Natural killer cell (primary cell): ENCODE measurements around the gene NHLH2. TPM values are rescaled to one million over a fixed set of nuclear protein-coding genes. Genes with fewer than 3 reads are reported as not detected.

Source experiments
- ATAC-seq, 3 donors: fragments of 150-1000 bp in 2 of 3; fragments of 200-7000 bp in 1 of 3; cut with Tn5 transposase; 1 replicate in 1 of 3; 2 replicates in 2 of 3; pipeline ENCODE4 v1.10.0; 2021; ENCODE audit warnings: mild to moderate bottlenecking in 2 of 3, moderate library complexity in 2 of 3
- DNase-seq, 2 donors: peaks; one replicate each; pipeline versions ENCODE4 v3.0.0 to v3.0.0-alpha.2; 2013 to 2021; ENCODE audit warnings: mixed read lengths in 1 of 2
- H3K27ac ChIP-seq: one replicate; pipeline ENCODE4 v1.5.1; 2013; ENCODE audit warnings: mild to moderate bottlenecking, low read length
- H3K27me3 ChIP-seq: one replicate; pipeline ENCODE4 v1.6.1; 2013; ENCODE audit warnings: low read length; ENCODE audit not compliant: control insufficient read depth, insufficient read depth
- H3K36me3 ChIP-seq: one replicate; pipeline ENCODE4 v1.6.1; 2013; ENCODE audit warnings: low read length; ENCODE audit not compliant: control insufficient read depth, insufficient read depth
- H3K4me1 ChIP-seq: one replicate; pipeline ENCODE4 v1.6.1; 2013; ENCODE audit warnings: low read length; ENCODE audit not compliant: control insufficient read depth, insufficient read depth
- H3K4me3 ChIP-seq: one replicate; pipeline ENCODE4 v1.5.1; 2013; ENCODE audit warnings: low read length
- H3K9me3 ChIP-seq: one replicate; pipeline ENCODE4 v1.6.1; 2013; ENCODE audit warnings: low read length; ENCODE audit not compliant: control insufficient read depth, insufficient read depth
- H3K27ac Mint-ChIP-seq, 2 donors: one replicate each; pipeline ENCODE4 v1.8.0; 2022; ENCODE audit warnings: mild to moderate bottlenecking in 2 of 2, mixed read lengths in 2 of 2, moderate library complexity in 1 of 2
- H3K27me3 Mint-ChIP-seq, 2 donors: one replicate each; pipeline ENCODE4 v1.8.0; 2022; ENCODE audit warnings: low read depth in 2 of 2, mixed read lengths in 2 of 2
- H3K36me3 Mint-ChIP-seq: one replicate; pipeline ENCODE4 v1.8.0; 2022; ENCODE audit warnings: mixed read lengths
- H3K4me1 Mint-ChIP-seq, 2 donors: one replicate each; pipeline ENCODE4 v1.8.0; 2022; ENCODE audit warnings: mixed read lengths in 2 of 2
- H3K4me3 Mint-ChIP-seq: one replicate; pipeline ENCODE4 v1.8.0; 2022; ENCODE audit warnings: mild to moderate bottlenecking, moderate library complexity, mixed read lengths
- H3K9me3 Mint-ChIP-seq, 2 donors: one replicate each; pipeline ENCODE4 v1.8.0; 2022; ENCODE audit warnings: mixed read lengths in 2 of 2
- CTCF ChIP-seq: fragments of 200-600 bp; IDR thresholded peaks from one replicate; pipeline ENCODE4 v1.8.0; 2022; ENCODE audit warnings: antibody characterized with exemption
- WGBS: methylation state at CpG from one replicate; pipeline ENCODE4 v1.1.7; 2013; ENCODE audit warnings: missing lambda C conversion rate; ENCODE audit not compliant: insufficient coverage; 5-methylcytosine and 5-hydroxymethylcytosine counted together
- intact Hi-C: fragments of 100-400 bp; cut with micrococcal nuclease; formaldehyde crosslinking; loops from one replicate; pipeline ENCODE4 v1.14.2; 2022
- total RNA-seq, 4 donors: library from RNA; stranded (reverse); fragments of 120-200 nt in 1 of 4; gene quantifications; one replicate each; pipeline versions ENCODE4 v1.2.3 to v1.2.4, GENCODE V29; 2013 to 2022

NHLH2 gene
- total RNA-seq, result not detected
- not detected for total RNA-seq (2013)

DNA sequence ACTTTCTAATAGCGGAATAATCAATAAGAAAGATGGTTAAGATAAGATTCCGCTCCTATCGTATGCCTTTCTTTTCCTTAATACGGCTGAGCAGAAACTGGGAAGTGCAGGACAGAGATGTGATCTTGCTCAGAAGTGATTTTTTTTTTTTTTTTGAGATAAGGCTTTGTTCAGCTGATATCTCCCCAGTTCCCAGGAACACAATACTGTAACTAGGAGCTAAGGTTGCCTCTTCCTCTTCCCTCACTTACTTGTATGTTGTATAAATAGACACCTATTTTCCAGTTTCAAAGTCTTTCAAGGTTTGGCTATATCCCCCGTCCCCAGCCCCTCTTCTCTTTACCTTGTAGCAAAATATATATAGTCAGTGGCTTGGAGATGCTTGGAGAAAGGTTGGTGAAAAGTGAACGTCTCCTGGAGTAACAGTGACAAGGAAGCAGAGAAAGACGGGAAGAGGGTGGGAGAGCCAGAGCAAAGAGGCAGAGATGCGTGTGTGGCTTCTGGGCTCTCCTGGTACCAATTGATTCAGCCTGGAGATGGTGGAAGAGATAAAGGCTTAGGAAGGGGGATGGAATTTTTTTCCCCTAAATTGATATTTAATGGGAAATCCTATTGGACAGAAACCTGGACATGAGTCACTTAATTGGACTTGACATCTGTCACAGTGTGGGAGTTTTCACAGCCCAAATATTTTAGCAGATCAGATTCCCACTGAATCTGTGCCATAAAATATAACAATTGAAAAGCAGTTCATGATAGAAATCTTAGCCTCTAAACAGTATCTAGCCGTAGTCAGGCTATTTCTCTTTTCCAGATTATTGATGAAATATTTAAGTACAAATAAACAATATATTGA, at the start of gene NHLH2:
Gene NHLH2 (minus strand): TSS at position 522 of the 856 bp plus-strand sequence. CDS start 2,754 bp downstream, outside the sequence.
- Mint-ChIP-seq H3K4me1 (peaks cover 0 to 5% of the 10 kb centered on the region in 2 donors), H3K4me3 (no peak within 1 kb of the TSS), H3K27ac (no peak within 1 kb of the TSS), H3K9me3 (no peaks in the 10 kb centered on the region), H3K36me3 (no peaks in the 10 kb centered on the region), H3K27me3 (peaks cover 51 to 75% of the 10 kb centered on the region in 2 donors)
- H3K36me3 ChIP-seq, result no peaks in the 10 kb centered on the region
- no peak for TF ChIP-seq CTCF
- H3K9me3 ChIP-seq, result no peaks in the 10 kb centered on the region
- no peak within 1 kb of the TSS for H3K27ac ChIP-seq
- ATAC-seq, result no peak
- H3K4me1 ChIP-seq, result peaks cover 11% of the 10 kb centered on the region
- DNase-seq, result no peak
- peaks cover 38% of the 10 kb centered on the region for H3K27me3 ChIP-seq
- WGBS, result 41% methylated on average over 5 of the region's 9 CpGs
- no peak within 1 kb of the TSS for H3K4me3 ChIP-seq
- intact Hi-C loops, result no loop called here

- no peaks in the 10 kb centered on the region for H3K36me3 Mint-ChIP-seq
- H3K27ac ChIP-seq, result no peak overlapping the region
- 95% methylated on average over 4 of the region's 4 CpGs for WGBS
Measured at GRCh38 chr1:115890580-115890979, 49.7 kb upstream of the NHLH2 start.

GRCh38 chr1:115888976-115889375, 48.0 kb upstream of the NHLH2 start:
- ATAC-seq, result no peak
- TF ChIP-seq CTCF, result no peak
- DNase-seq, result no peak
- Histone ChIP-seq H3K36me3 (no peaks in the 10 kb centered on the region), H3K9me3 (no peaks in the 10 kb centered on the region), H3K27ac (no peak overlapping the region), H3K4me1 (no peaks in the 10 kb centered on the region), H3K4me3 (no peak overlapping the region), H3K27me3 (no peaks in the 10 kb centered on the region)
- Mint-ChIP-seq H3K4me3 (no peak overlapping the region), H3K4me1 (no peaks in the 10 kb centered on the region), H3K27ac (no peak overlapping the region), H3K27me3 (peaks cover 10 to 14% of the 10 kb centered on the region in 2 donors), H3K36me3 (no peaks in the 10 kb centered on the region), H3K9me3 (no peaks in the 10 kb centered on the region)
- intact Hi-C loops, result no loop called here
- WGBS, result 90% methylated on average over 2 of the region's 2 CpGs

More at GRCh38 chr1:115890580-115890979, 49.7 kb upstream of the NHLH2 start:
- H3K36me3 ChIP-seq, result no peaks in the 10 kb centered on the region
- H3K4me1 ChIP-seq, result no peaks in the 10 kb centered on the region
- Mint-ChIP-seq H3K9me3 (no peaks in the 10 kb centered on the region), H3K27ac (no peak overlapping the region), H3K4me1 (no peaks in the 10 kb centered on the region), H3K4me3 (no peak overlapping the region), H3K27me3 (peaks cover 10 to 14% of the 10 kb centered on the region in 2 donors)
- TF ChIP-seq CTCF, result no peak
- H3K9me3 ChIP-seq, result no peaks in the 10 kb centered on the region
- intact Hi-C loops, result no loop called here
- ATAC-seq (no peak), DNase-seq (no peak)
- H3K27me3 ChIP-seq, result no peaks in the 10 kb centered on the region
- H3K4me3 ChIP-seq, result no peak overlapping the region
